Ecto neural progenitor cell (in vitro differentiated cells): Measurements from ENCODE around the gene ITK.
"Not testable (repeated sequence)": the region's sequence is repeated elsewhere in the genome, so short reads cannot be mapped to it uniquely, and the experiment has no call there.

Source experiments
- DNase-seq: peaks from one replicate; pipeline ENCODE4 v3.0.0-alpha.2; 2018; ENCODE audit warnings: low spot score

The ITK gene

DNA sequence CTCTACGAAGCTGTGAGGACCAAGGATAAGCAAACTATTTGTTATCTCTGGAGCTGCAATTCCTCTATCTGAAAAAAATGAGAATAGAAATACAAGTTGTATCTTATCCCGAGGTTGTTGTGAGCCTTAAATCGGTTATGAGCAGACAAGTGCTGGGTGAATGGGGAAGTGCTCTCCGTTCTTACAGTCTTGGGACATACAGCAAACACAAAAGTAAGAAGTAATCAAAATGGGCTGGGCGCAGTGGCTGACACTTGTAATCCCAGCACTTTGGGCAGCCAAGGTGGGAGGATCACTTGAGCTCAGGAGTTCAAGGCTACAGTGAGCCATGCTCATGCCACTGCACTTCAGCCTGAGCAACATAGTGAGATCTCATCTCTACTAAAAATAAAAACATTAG lies 31.7 kb downstream of the ITK start:
- DNase-seq = no peak

DNA sequence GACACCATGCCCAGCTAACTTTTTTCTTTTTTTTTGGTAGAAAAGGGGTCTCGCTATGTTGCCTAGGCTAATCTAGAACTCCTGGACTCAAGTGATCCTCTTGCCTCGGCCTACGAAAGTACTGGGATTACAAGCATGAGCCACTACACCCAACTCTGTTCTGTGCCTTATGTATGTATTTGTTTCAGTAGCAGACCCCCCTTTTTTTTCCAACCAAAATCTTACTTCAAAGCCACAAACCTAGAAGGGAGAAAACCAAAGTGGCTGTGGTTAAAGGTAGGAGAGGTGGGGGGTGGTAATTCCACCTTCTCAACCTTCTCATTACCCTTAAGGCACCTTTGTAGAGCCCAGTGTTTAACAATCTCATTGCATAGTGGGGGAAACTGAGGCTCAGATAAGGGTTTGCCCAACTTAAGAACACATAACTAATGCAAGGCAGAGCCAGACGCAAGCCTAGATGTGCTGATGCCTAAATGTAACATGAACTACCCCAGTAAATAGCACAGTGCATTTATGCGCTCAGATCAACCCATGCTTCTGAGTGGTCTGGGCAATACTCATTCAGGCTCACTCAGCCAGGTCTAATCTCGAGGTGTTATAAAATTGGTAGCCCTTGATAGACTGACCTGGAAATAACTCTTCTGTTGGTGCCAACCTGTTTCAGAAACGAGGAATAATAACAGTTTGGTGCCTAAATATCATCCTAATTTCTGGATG lies 33.0 kb downstream of the ITK start:
- DNase-seq = no peak

DNA sequence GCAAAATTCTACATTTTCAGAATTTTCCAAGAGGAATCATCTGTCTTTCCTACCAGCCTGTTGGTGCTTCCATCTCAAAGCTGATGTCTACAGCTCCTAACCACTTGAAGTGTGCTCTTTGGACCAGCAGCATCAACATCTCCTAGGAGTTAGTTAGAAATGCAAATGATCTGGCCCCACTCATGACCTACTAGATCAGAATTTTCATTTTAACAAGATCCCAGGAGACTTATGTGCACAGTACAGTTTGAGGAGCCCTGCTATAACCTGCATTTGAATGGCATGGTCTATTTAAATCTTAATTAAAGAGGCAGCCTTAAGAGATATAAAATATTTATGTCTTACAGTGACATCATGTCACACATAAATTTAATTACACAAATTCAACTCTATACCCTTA lies 33.8 kb downstream of the ITK start:
- no peak for DNase-seq

DNA sequence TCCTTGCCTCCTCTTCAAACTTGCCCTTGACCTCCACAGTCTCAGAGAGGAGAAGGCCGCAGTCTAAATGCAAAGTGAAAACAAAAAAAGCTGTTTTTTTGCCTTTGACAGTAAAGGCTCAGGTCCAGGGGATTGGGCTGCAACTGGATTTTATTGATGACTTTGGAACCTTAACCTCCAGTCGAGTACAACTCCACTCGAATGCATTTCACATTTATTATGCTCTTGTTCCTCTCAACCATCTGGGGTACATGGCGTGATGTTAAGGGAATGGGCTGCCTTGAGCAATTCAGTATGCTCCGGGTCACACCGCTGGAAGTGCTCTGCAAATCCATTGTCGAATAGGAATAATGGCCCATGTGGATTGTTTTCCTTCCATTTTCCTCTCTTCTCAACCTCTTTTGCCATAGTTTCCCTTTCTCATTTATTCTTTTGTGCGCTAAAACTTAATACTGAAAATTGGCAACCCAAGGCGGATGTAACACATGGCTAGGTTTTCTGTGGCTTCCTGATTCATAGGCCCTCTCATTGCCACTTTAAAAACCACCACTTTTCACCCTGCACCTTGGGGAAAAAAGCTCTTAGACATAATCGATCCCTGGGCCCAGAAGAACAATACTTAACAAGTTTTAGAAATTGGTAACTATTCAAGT lies 34.3 kb downstream of the ITK start:
- DNase-seq = no peak

DNA sequence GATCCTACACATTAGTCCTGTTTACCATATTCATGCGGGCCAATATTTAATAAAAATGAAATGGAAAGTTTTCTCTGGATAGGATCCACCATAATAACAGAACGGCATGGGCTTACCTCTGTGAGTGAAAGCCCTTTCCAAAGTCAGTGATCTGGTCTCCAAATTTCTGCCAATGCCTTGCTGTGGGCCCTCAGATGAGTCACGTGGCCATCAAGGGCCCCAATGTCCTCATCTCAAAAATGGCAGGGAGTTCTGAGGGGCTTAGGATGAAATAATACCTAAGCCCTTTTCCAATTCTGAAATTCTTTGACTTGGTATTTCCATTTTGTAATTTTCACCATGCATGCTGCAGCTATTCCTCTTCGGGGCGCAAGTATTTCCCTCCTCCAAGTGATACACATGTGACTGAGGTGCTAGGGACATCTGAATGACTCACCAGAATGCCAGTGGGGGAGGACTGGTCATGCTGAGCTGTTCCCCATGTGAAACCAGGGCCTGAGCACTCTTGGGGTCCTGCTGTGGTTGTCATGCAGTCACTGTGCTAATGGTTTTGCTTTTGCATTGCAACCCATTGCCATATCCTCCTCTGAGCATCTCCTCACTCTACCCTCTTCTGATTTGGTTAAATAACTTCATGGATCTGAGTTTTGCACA lies 35.0 kb downstream of the ITK start:
- no peak for DNase-seq

DNA sequence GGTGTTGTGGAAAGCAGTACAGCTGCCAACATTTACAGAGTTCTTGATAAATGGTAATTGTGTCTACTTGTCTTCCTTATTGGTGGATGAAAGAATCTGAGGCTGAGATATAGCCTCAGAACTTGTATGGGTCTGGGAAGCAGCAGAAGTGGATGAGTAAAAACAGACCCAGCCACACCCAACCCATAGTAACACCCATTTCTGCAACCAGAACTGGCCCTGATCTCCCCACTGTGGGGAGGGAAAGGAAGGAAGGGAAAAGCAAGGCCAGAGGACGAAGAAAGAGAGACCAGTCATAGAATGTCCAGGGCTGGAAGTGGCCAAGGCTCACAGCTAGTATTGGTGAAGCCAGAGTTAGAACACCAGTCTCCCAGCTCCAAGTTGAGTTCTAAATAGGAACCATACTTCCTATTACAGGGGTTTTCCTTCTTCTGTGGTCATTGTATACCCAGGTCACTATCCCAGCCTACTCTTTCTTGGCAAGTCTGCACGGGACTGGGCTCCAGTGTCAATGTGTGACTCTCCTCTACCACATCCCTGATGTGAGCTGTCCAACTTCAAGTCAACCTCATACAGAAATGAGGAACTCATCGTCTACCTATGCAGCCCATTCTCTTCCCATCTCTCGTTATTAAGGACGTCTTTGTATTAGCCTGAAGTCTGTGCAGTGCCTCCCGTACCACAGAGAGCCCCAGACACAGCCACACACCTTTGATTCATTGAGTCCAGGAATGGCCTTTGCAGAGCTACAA lies 35.9 kb downstream of the ITK start:
- DNase-seq = no peak

DNA sequence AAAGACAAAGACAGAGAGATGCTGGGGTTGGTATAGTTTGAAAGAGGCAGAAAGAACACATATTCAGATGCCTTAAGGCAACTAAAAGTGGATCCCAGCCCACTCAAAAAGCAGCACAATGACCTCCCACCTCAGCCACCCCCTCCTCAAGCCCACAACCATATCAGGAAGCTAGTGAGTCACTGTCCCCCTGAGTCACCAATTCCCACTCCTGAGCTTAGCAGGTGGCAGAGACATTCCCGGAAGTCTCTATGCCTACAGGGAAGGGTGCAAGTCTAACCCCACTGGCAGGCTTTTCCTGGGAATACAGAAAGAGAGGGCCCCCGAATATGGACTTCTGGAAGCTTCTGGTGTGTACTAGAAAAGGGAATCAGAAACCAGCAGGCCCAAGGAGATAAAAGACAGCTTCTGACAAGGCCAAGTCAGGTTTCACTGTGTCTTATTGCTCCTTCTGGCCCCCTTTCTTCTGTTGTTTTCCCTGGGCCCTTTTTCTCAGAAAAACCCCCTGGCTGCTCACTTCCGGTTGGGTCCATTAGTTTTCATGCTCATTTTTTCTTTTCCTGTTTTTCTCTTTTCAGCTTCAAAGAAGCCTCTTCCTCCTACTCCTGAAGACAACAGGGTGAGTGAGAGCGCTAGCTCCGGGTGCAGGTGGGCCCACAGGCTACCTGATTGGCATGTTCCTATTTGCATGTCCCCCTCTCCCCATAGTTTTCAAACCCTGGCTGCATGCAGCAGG lies 36.8 kb downstream of the ITK start:
- DNase-seq = no peak

DNA sequence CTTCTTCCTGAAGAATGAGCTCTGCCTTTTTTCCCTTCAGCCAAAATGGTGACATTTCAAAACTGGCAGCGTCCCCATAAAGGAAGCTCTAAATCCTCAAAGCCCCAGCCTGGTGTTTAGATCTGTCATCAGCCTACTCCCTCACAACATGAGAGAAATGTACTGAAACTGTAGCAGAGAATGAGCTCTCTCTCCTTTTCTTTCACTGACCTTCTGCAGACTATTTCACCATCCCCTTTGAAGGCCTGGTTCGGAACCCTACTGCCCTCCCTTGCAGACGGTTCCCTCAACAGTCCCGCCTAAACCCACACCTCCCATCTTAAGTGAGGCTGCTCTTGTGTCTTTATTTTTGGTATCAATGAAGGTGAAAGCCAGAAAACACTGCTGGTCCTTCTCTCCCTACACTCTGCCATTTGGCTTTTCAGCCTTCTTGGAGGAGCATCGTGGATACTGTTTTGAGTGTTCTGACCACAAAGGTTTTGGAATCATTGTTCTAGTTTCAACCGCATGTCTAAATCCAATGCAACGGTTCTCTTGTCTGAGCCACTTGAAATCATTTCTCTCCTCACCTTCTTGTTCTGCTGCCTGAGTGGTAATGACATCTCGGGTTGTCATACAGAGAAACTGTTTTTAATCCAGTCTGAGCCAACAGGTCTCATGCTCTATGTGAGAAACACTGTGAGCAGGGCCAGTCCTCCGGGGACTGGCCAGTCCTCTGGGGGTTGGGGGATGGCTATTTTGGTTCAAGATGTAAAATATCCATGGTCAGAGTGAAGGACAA lies 39.0 kb downstream of the ITK start:
- DNase-seq = no peak

DNA sequence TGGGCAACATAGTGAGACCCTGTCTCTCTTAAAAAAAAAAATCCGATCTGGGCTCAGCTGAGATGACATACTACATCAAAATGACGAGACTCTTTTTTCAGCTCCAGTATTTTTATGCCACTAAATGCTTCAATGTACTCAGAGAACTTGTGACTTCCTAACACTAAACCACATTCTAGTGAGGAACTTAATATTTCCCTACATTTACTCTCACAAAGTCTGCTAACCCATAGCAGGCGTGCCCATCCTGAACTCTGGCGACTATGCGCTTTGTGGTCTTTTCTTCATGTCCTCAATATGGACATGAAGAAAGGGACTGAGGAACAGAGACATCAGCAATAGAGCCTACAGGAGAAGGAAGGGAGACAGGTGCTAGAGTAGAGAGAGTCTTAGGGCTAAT lies 41.3 kb downstream of the ITK start:
- DNase-seq = no peak

DNA sequence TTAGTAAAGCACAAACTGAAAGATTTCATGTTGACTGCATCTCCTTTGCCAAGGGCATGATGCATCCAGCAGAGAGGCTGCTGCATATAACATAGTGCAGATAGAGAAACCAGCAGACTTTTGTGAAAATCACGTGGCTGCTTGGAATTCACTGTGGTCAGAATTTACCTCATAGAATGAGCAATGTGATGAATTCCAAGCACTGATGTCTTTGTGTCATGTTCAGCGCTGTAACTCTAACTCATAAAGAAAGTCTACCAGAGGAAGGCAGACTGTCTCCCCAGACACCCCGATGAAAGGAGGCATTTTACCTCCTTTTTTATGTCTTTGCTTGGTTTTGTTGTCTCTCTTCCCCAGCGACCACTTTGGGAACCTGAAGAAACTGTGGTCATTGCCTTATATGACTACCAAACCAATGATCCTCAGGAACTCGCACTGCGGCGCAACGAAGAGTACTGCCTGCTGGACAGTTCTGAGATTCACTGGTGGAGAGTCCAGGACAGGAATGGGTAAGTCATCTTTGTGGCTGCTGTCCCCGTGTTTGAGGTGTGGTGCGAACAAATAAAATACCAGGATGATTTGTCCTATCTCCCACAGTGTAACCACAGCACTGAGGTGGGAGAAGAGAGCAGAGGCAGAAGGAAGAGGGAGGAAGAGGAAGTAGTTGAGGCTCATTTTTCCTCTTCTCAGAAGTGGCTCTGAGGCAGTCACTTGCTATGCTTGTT lies 42.0 kb downstream of the ITK start:
- no peak for DNase-seq

DNA sequence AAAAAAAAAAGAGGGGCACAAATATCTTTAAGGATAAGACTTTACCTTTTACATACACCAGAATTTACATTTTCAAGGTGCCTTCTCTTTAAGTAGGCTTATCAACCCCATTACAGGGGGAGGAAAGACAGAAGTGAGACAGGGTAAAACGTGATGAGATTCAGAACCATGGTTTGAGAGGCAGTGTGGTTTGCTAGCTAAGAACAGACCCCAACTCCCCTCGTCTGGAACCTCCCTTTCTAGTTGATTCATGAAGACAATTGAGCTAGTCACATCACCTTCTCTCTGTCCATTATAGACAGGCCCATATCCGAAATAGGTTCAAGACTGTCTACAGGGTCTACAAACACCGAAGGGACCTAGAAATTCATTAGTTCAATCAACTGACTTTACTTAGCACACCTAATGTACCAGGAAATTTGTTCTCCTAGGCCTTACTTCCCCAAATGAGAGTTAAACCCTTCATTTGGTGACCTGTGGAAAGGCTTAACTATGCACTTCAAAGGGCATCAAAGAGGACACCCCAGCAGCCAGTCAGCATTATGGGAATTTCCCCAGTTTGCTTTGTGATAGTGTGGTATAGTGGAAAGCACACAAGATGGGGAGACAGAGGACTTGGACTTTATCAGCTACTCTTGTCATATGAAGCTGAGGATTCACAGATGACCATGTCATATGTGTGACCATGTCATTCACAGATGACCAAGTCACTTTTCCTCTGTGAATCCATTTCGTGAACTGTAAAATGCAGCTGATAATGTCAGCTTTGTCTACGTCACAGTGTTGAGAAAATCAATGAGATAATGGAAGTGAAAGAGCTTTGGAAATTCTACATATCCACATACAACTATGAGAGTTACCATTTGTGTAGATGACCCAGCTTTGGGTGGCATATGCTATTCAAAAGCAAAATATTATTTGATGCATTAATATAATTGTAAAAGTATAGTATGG lies 45.1 kb downstream of the ITK start:
- no peak for DNase-seq

DNA sequence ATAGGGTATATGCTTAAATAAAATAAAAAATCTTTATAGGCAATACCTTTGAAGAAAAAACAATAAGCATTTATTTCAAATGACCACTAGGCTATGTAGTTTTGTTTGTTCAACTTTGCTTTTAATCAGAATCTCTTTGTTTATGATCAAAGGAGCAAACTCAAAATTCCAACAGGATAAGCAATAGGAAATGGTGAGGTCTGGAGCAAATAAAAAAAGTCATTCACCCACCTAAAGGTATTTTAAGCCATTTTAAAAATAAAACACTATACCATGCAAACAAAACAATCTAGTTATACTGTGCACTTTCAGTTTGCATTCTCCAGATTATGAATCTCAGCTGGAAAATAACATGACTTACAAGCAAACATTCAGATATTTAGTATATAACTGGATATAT lies 50.0 kb downstream of the ITK start:
- no peak for DNase-seq

DNA sequence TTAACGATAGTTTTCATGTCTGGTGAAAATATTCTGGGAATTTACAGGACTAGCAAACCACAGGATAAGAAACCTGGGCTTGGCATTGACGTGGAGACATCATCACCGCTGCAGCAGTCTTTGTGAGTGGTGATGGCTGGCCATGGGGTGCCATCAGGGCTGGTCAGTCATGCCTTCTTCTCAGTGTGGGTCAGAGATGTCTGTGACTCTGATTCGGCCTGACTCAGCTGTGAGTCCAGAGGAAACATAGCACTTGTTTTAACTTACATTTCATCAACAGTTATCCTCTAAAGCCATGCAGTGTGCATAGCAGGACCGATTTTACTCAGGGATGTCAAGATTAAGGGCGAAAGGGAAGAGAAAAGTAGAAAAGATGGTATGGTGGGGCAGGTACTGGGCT lies 52.1 kb downstream of the ITK start:
- DNase-seq = no peak

DNA sequence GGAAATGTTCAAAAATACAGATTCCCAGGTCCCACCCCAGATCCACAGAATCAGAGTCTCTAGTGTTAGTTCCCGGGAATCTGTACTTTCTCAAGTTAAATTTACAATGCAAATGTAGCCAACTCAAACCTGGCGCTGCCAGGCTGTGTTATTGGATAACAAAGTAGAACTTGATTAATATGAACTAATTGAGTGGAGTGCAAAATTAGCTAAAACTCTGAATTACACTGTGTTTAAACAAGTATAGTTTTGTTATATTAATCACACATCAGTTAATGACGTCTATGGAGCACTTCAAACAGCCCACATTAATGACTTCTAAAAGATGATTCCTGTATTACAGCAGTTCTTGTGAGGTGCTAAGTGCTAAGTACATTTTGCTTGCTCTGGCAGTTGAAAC lies 52.9 kb downstream of the ITK start:
- DNase-seq = no peak

DNA sequence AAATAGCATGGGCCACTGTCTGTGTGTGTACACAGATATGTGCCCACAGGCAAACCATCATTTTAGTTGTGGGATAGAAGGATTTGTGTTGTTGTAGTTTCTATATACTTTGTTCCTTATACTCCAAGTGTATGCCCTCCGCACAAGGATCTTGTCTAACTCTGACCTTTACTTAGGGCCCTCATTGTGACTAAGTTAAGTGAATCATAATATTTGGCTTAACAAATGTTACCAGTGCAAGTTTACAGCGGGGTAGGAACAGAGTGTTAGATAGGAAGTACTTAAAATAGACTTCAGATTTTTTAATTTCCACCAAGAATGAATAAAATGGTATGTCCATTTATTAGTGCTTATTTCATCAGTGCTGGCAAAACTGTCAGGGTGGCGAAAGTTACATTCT lies 55.8 kb downstream of the ITK start:
- no peak for DNase-seq

DNA sequence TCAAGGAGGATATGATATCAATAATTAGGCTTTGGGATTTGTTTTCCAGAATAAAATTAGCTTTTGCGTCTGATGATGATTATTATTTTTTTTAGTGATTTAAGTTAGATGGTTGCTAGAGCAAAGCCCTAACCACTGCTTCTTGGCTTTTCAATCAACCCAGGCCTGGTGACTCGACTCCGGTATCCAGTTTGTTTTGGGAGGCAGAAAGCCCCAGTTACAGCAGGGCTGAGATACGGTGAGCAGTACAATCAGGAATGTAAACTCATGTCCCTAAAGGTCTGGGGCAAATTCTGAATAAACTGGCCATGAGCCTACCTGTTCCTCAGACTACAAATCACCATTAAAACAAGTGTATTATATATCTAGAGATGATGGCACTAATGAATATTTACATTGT lies 60.8 kb downstream of the ITK start:
- DNase-seq = no peak

DNA sequence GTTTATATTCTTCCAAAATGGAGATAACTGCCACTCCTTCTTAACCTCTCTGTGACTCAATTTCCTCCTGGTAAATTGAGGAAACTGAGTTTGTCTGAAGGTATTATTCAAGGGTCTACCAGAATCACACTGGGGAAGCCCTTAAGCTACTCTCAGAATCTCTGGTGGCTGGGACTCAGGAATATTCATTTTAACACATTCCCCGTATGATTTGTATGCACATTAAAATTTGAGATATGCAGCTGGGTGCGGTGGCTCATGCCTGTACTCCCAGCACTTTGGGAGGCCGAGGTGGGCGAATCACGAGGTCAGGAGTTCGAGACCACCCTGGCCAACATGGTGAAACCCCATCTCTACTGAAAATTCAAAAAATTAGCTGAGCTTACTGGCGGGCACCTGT lies 64.1 kb downstream of the ITK start:
- not testable (repeated sequence) for DNase-seq

DNA sequence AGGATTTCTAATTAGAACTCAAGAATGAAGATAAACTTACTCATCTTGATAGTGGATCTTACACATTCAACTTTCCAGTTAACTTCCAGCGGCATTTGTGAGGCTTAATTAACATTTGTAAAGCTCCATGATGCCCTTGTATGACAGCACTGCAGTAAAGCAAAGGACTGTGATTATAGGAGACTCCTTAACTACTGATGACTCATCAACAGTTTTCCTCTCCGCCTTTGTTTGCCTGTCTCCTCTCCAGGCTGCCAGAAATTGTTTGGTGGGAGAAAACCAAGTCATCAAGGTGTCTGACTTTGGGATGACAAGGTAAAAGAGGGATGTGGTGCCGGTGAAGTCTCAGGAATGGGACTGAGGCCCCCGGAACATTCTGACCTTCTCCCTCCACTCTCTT lies 64.8 kb downstream of the ITK start:
- no peak for DNase-seq

DNA sequence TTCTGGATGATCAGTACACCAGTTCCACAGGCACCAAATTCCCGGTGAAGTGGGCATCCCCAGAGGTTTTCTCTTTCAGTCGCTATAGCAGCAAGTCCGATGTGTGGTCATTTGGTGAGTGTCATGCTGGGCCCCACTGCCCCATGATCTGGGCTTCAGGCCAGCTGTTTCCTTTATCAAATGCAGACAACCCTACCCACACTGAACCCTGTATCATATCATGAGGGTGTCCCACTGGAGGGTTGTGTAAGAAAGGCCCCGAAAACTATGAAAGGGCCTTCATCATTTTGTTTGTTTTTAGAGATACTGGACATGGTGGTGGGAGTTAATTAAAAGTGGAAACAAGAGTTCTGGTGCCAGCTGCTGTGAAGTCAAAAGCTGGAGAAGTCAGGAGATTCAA lies 65.2 kb downstream of the ITK start:
- DNase-seq = no peak

DNA sequence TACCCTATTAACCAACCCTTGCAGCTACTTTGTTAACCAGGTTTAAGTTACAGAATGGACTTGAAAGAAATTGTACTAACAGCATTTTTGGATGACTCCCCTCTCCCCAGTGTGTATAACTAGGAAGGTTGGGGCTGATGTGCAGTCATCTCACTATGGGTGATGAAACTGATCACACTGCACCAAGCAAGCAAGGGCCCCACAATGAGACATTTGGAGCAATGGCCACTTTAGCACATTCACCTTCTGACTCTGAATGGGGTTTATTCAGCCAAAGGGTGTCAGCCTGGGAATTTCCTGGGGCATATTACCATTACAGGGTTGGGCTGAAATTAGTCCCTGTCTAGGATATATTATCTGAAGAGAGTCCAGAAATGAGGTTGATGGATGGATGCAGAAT lies 66.6 kb downstream of the ITK start:
- DNase-seq = no peak
